ENCODE measurements around the gene CBLN3.
"Not testable (repeated sequence)": the region's sequence is repeated elsewhere in the genome, so short reads cannot be mapped to it uniquely, and the experiment has no call there.

The CBLN3 gene

GRCh38 chr14:24392325-24393091 lies 37.0 kb downstream of the CBLN3 start:
- no peaks in the 10 kb centered on the region for H3K36me3 ChIP-seq (ENCODE audit: insufficient read depth, insufficient read length, low read length)
- no peak overlapping the region for H3K9ac ChIP-seq (ENCODE audit: insufficient read length, low read depth)
- no peaks in the 10 kb centered on the region for H3K27me3 ChIP-seq (ENCODE audit: insufficient read depth, insufficient read length)
- no peak overlapping the region for H3K4me3 ChIP-seq (ENCODE audit: insufficient read length, low read depth)
- no peak for DNase-seq (ENCODE audit: low read depth, low spot score)
- no peak for TF ChIP-seq ZNF274 (IDR thresholded peaks at IDR 0.05; ENCODE audit: low read depth, low read length)
- no peak for TF ChIP-seq SUZ12 (IDR thresholded peaks at IDR 0.05; ENCODE audit: extremely low read depth, insufficient read depth, insufficient read length)
- TF ChIP-seq YY1 (IDR thresholded peaks at IDR 0.05; ENCODE audit: insufficient read depth, insufficient read length), result no peak
- H3K9me3 ChIP-seq (ENCODE audit: insufficient read depth, low read length), result no peaks in the 10 kb centered on the region
- no peaks in the 10 kb centered on the region for H3K4me1 ChIP-seq (ENCODE audit: insufficient read depth, insufficient read length)

- Histone ChIP-seq H3K9ac (ENCODE audit: insufficient read length, low read depth) (no peak overlapping the region), H3K36me3 (ENCODE audit: insufficient read depth, insufficient read length, low read length) (no peaks in the 10 kb centered on the region), H3K4me1 (ENCODE audit: insufficient read depth, insufficient read length) (no peaks in the 10 kb centered on the region), H3K27me3 (ENCODE audit: insufficient read depth, insufficient read length) (no peaks in the 10 kb centered on the region), H3K9me3 (ENCODE audit: insufficient read depth, low read length) (no peaks in the 10 kb centered on the region), H3K4me3 (ENCODE audit: insufficient read length, low read depth) (no peak overlapping the region)
- no peak for TF ChIP-seq YY1 (IDR thresholded peaks at IDR 0.05; ENCODE audit: insufficient read depth, insufficient read length)
- no peak for DNase-seq (ENCODE audit: low read depth, low spot score)
Observed at GRCh38 chr14:24390701-24391468, 38.6 kb downstream of the CBLN3 start.

DNA sequence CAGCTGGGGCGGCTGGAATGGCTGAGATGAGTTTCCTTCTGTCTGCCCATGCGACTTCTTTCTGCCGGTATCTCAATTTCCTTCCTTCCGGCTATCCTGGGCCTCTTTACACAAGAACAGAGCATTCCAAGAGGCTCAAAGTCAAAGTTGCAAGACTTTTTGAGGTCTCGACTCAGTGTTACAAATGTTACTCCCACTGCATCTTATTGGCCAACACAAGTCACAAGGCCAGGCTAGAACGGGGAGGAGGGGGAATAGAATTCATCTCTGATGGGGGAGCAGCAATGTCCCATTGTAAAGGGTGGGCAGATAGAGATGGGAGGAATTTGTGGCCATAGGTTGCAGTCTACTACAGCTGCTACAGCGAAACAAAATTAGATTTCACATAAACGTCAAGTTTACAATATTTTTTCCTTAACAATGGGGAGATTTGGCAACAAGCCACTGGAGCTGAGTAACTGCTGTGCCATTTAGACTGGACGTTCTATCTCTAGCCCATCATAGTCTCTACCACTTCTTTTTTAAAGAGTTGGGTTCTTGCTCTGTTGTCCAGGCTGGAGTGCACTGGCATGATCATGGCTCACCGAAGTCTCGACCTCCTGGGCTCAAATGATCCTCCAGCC lies 40.1 kb downstream of the CBLN3 start:
- no peaks in the 10 kb centered on the region for H3K9me3 ChIP-seq (ENCODE audit: insufficient read depth, low read length)
- no peak overlapping the region for H3K9ac ChIP-seq (ENCODE audit: insufficient read length, low read depth)
- no peaks in the 10 kb centered on the region for H3K4me1 ChIP-seq (ENCODE audit: insufficient read depth, insufficient read length)
- no peak overlapping the region for H3K4me3 ChIP-seq (ENCODE audit: insufficient read length, low read depth)
- H3K36me3 ChIP-seq (ENCODE audit: insufficient read depth, insufficient read length, low read length), result no peaks in the 10 kb centered on the region
- no peaks in the 10 kb centered on the region for H3K27me3 ChIP-seq (ENCODE audit: insufficient read depth, insufficient read length)
- no peak for DNase-seq (ENCODE audit: low read depth, low spot score)
- TF ChIP-seq ZNF274 (IDR thresholded peaks at IDR 0.05; ENCODE audit: low read depth, low read length) (no peak), YY1 (IDR thresholded peaks at IDR 0.05; ENCODE audit: insufficient read depth, insufficient read length) (no peak), SUZ12 (IDR thresholded peaks at IDR 0.05; ENCODE audit: extremely low read depth, insufficient read depth, insufficient read length) (no peak)

- Histone ChIP-seq H3K9ac (ENCODE audit: insufficient read length, low read depth) (no peak overlapping the region), H3K9me3 (ENCODE audit: insufficient read depth, low read length) (no peaks in the 10 kb centered on the region), H3K4me3 (ENCODE audit: insufficient read length, low read depth) (no peak overlapping the region), H3K4me1 (ENCODE audit: insufficient read depth, insufficient read length) (no peaks in the 10 kb centered on the region), H3K36me3 (ENCODE audit: insufficient read depth, insufficient read length, low read length) (no peaks in the 10 kb centered on the region), H3K27me3 (ENCODE audit: insufficient read depth, insufficient read length) (no peaks in the 10 kb centered on the region)
- no peak for DNase-seq (ENCODE audit: low read depth, low spot score)
- no peak for TF ChIP-seq ZNF274 (IDR thresholded peaks at IDR 0.05; ENCODE audit: low read depth, low read length)
Observed at GRCh38 chr14:24388474-24389179, 40.8 kb downstream of the CBLN3 start.

DNA sequence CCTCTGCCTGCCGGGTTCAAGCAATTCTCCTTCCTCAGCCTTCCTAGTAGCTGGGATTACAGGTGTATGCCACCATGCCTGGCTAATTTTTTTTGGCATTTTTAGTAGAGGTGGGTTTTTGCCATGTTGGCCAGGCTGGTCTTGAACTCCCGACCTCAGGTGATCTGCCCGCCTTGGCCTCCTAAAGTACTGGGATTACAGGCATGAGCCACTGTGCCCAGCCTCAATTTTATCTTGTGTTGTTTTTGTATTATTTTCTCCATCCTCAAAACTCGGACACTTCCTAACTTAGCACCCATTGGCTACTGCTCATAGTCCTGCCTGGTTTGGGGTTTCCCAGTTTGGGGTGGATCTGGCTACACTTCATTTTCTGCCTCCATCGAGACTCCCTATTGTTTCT lies 41.9 kb downstream of the CBLN3 start:
- H3K4me3 ChIP-seq (ENCODE audit: insufficient read length, low read depth); H3K9me3 ChIP-seq (ENCODE audit: insufficient read depth, low read length); H3K36me3 ChIP-seq (ENCODE audit: insufficient read depth, insufficient read length, low read length); H3K27me3 ChIP-seq (ENCODE audit: insufficient read depth, insufficient read length); DNase-seq (ENCODE audit: low read depth, low spot score); H3K4me1 ChIP-seq (ENCODE audit: insufficient read depth, insufficient read length); H3K9ac ChIP-seq (ENCODE audit: insufficient read length, low read depth): not testable (repeated sequence)

DNA sequence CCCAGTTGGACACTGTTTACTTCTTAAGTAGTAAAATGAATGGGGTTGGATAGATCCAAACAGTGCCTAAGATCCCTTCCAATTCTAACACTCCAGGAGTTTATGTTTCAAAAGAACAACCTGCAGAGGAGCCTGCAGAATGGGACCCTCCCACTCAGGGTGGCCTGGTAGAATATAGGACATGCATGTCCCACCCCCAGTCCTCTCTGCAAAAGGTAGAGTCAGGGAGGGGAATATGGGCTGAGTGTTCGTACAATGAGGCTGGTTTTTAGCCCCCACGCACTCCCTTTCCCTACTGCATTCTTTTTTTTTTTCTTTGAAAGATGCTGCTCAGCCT lies 42.5 kb downstream of the CBLN3 start:
- H3K36me3 ChIP-seq (ENCODE audit: insufficient read depth, insufficient read length, low read length), result no peaks in the 10 kb centered on the region
- H3K9ac ChIP-seq (ENCODE audit: insufficient read length, low read depth), result no peak overlapping the region
- no peak overlapping the region for H3K4me3 ChIP-seq (ENCODE audit: insufficient read length, low read depth)
- H3K4me1 ChIP-seq (ENCODE audit: insufficient read depth, insufficient read length), result no peaks in the 10 kb centered on the region
- H3K9me3 ChIP-seq (ENCODE audit: insufficient read depth, low read length), result no peaks in the 10 kb centered on the region
- DNase-seq (ENCODE audit: low read depth, low spot score), result no peak
- H3K27me3 ChIP-seq (ENCODE audit: insufficient read depth, insufficient read length), result no peaks in the 10 kb centered on the region
- TF ChIP-seq ZNF274 (IDR thresholded peaks at IDR 0.05; ENCODE audit: low read depth, low read length) (no peak), YY1 (IDR thresholded peaks at IDR 0.05; ENCODE audit: insufficient read depth, insufficient read length) (no peak), SUZ12 (IDR thresholded peaks at IDR 0.05; ENCODE audit: extremely low read depth, insufficient read depth, insufficient read length) (no peak)

DNA sequence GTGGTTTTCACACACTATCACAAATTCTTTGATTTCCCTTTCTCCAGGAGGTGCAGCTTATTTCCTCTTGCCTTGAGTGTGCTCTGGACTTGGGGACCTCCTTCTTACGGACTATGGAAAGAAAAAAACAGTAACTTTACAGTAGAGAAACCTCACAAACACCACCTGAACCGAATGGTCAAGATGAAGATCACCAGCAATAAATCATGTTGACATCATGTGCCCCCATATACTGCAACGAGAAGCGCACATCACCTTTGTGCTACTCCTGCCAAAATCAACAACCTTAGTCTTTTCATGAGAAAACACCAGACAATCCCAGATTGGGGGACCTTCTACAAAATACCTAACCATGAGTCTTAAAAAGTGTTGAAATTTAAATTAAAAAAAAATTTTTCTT lies 43.9 kb downstream of the CBLN3 start:
- H3K9ac ChIP-seq (ENCODE audit: insufficient read length, low read depth), result no peak overlapping the region
- TF ChIP-seq YY1 (IDR thresholded peaks at IDR 0.05; ENCODE audit: insufficient read depth, insufficient read length) (no peak), ZNF274 (IDR thresholded peaks at IDR 0.05; ENCODE audit: low read depth, low read length) (no peak), SUZ12 (IDR thresholded peaks at IDR 0.05; ENCODE audit: extremely low read depth, insufficient read depth, insufficient read length) (no peak)
- H3K4me1 ChIP-seq (ENCODE audit: insufficient read depth, insufficient read length), result peaks cover 3% of the 10 kb centered on the region
- H3K4me3 ChIP-seq (ENCODE audit: insufficient read length, low read depth), result no peak overlapping the region
- H3K36me3 ChIP-seq (ENCODE audit: insufficient read depth, insufficient read length, low read length), result no peaks in the 10 kb centered on the region
- H3K9me3 ChIP-seq (ENCODE audit: insufficient read depth, low read length), result no peaks in the 10 kb centered on the region
- no peak for DNase-seq (ENCODE audit: low read depth, low spot score)
- no peaks in the 10 kb centered on the region for H3K27me3 ChIP-seq (ENCODE audit: insufficient read depth, insufficient read length)
